ENCODE measurements around the gene LRCH4. TPM values are rescaled to one million over a fixed set of nuclear protein-coding genes. Genes with fewer than 3 reads are reported as not detected.

The LRCH4 gene
- total RNA-seq, 1 donor from 2014 or later: 131 TPM

DNA sequence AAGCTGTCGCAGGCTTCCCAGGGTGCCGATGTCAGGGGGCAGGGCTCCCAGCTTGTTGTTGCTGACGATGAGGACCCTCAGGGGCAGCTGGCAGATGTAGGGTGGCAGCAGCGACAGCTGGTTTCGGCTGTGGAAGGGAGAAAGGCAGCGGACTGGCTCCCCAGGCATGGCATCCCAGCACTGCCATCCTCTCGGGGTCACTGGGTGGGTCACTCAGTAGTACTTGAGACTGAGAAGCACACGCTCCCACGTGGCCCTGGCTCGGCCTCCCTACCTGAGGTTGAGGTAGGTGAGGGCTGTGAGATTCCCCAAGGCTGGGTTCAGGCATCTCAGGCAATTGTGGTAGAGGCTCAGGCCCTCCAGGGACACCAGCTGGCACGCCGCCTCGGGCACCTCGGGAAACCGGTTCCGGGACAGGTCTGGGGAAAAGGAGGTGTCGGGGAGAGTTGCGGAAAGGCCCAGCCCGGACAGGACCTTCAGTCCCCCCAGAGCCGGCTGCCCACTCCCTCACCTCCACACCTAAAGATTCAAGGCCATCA is 3.8 kb downstream of the LRCH4 start:
- DNase-seq (ENCODE audit: low spot score): peak; percentile 72

DNA sequence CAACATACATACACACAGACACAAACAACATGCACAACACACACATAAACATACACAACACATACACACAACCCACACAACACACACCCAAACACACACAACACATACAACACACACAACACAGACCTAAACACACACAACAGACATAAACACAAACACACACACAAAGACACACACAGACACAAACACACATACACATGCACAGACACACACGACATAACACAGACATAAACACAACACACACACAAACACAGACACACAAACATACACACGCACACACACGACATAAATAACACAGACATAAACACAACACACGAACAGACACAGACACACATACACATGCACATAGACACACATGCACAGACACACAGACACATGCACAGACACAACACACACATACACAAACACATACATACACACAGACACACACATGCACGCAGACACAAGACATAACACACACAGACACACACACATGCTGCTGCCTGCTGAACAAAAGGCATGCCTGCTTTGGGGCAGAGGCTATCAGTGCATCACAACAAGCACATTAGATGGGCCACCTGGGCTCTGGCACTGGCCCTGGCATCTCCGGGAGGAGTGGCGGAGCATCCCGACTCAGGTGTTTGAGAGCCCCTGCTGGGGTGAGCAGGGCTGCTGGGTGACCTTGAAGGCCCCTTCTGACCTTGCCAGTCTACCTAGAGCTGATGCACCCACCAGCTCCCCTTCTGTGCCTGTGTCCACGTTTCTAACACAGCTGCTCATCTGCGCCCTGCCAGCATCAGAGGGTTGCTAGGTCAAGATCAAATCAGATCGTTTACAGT is 5.3 kb downstream of the LRCH4 start:
- DNase-seq (ENCODE audit: low spot score): no peak

- no peak for DNase-seq (ENCODE audit: low spot score)
Measured at GRCh38 chr7:100578246-100579183, 7.4 kb downstream of the LRCH4 start.

DNA sequence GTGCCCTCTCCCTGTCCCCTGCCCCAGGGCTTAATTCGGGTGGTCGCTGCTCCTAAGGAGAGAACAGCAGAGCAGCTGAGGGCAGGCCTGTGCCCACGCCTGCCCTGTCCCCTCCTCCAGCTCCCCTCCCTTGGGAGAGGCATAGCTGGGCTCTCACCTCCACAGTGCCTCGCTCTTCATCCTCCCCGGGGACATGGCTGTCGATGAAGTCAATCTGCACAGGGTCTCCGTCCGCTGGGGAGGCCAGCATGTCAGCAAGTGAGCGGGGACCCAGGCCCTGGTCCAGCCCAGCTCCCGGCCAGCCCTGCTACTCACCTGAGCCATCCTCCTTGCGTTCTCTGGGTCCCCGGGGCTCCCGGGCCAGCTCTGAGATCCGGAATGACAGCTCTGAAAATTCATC is 8.4 kb downstream of the LRCH4 start:
- no peak for DNase-seq (ENCODE audit: low spot score)

DNA sequence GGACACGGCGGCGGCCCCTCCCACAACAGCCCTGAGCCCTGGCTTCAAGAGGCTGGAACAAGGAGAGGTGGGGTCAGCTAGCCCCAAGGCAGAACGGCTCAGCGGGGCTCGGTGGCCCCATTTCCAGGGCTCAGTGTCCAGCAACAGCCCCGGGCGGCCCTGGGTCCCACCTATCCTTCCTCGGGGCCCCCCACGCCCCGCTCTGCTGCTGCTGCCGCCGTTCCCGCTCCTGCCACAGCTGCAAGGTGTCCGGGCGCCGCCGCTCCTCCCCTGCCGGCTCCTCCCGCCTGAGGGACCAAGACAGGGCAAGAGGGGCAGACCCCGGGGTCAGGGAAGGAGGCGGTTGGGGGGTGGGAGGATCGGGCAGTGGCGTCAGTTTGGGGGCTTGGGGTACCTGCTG is 8.8 kb downstream of the LRCH4 start:
- DNase-seq (ENCODE audit: low spot score): no peak

DNA sequence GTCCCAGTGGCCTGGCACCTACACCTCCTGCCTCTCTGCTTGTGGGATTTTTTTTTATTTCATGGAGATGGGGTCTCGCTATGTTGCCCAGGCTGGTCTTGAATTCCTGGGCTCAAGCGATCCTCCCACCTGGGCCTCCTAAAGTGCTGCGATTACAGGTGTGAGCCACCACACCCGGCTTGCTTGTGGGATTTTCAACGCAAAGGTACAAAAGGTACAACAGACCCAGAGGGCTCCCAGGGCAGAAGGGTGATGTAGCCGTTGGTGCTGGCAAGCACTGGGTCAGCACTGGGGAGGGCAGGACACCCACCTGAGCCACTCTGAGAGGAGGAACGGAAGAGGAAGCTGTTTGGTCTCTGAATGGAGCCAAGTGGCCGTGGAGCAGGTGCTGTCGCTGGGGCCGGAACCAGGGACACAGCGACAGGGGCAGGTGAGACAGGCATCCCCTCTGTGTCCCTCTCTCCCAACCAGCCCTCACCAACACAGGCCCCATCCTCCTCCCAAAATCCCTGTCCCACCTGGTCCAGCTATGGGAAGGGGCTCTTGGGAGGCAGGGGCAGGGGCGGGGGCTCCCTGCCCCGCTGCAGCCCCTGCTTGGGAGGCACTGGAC is 9.4 kb downstream of the LRCH4 start:
- DNase-seq (ENCODE audit: low spot score): no peak

DNA sequence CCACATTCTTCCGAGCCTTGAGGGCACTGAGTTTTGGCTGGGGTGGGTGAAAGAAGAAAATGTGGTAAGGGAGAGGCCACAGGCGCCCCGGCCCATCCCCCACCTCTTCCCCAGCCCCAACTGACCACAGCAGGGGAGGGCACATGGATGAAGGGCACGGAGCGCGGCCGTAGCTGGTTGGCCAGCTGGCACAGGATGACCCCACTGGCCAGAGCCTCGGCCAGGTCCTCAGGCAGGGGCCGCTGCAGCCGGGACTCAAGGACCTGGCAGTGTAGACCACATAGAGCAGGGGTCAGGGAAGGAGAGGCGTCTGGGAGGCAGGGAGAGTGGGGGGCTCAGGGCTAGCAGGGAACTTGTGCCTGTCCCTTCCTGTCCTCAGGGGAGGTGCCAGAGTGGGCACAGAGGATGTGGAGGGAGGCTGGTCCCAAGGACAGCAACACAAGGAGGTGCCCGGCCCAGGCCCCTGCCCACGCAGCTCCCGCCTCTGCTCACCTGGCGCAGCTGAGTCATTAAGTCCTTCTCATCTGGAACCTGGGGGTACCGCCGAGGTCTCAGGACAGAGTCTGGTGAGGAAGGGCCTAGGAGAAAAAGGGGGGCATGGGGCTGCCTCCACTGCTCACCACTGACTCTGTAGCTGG is 10.1 kb downstream of the LRCH4 start:
- no peak for DNase-seq (ENCODE audit: low spot score)

DNA sequence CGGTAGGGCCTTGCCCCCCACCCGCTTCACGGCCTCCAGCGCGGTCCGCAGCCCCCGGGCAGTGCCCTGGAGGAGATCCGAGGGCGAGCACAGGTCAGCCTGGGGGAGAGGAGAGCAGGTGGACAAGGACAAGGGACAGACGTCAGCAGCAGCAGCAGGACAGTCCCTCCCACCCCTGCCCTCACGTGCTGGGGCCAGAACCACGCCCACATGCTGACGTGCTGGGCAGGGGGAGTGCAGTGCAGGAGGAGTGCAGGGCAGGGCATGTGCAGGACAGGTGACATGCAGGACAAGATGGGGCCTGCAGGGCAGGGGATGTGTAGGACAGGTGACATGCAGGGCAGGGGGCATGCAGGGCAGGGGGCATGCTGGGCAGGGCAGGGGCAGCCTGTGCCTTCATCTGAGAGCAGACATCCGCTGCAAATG is 10.7 kb downstream of the LRCH4 start:
- DNase-seq (ENCODE audit: low spot score): no peak

DNA sequence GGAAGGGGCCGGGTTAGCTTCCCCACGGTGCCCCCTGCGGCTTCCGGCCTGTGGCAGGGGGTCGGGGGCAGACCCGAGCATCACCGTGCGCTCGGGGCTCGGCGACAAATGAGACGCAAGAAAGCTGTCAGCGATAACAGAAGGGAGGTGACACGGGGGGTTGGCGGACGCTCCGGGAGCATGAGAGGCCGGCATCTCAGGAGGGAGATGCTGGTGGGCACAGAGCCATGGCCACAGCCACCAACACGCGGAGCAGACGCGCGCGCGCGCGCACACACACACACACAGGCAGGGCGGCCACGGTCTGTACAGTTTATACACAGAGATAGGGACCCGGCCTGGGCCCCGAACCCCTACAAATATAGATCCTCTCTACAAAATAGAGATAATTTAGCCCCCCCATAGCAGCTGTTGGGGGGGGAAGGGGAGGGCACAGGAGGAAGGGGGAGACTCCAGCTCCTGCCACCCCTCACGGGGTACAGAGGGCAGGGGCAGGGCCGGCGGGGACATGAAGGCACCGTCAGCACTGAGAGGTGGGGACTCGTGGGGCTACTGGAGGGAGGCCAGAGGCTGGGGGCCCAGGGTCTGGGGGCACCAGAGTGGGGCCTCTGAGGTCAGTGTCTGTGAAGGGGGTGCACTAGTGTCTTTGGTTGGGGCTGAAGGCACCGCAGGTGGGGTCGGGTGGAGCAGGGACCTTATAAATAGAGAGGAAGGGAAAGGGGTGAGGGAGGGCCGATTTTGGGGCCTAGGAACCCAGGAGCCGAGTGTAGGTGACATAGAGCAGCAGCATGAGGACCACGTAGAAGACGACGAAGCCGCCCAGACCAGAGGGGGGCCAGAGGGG is 11.3 kb downstream of the LRCH4 start:
- DNase-seq (ENCODE audit: low spot score): no peak

- no peak for DNase-seq (ENCODE audit: low spot score)
Measured at GRCh38 chr7:100573691-100574361, 12.1 kb downstream of the LRCH4 start, which contains the start of gene SAP25. SAP25 (minus strand) TSS chr7:100573900; CDS start chr7:100573742, 158 bp downstream.

- DNase-seq (ENCODE audit: low spot score): no peak
Measured at GRCh38 chr7:100572949-100573675, 12.8 kb downstream of the LRCH4 start.

DNA sequence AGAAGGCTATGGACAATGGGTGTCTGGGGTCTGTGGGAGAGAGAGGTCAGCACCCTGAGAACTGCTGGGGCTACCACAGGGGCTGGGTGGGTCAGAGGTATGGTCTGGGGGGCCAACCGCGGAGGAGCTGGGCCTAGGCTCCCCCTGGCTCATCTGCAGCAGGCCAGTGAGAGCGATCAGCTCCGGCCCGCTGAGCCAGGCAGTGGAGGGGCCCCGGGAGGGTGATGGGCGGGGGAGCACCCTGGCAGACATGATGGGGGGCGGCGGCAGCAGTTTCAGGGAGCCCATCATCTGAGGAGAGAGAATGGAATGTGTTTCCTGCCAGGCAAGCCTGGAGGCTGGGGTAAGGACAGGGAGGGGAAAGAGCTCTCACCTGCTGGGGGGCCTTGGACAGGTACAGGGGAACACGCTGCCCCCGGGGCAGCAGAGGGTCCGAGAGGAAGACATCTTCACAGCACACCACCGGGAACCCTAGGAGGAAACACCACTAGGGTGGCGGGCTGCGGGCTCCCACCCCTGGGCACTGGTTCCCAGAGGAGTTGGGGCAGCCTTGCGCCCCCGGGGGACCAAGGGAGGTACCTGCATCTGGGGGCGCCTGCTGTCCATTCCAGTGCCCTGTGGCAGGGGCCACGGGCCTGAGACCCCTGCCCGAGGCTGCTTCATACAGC is 13.5 kb downstream of the LRCH4 start:
- DNase-seq (ENCODE audit: low spot score): no peak

DNA sequence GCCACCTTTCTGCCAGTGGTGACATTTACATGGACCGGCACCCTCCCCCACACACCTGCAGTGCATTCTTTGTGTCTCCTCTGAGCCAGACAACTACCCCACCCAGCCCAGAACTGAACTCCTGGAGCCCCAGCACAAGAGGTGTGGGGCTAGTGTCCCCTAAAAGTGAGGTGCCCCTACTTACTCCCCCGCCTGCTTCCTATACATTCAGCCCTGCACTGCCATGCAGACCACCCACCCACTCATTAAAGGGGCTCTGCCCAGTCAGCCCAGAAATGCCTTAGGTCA is 14.2 kb downstream of the LRCH4 start:
- DNase-seq (ENCODE audit: low spot score): no peak

DNA sequence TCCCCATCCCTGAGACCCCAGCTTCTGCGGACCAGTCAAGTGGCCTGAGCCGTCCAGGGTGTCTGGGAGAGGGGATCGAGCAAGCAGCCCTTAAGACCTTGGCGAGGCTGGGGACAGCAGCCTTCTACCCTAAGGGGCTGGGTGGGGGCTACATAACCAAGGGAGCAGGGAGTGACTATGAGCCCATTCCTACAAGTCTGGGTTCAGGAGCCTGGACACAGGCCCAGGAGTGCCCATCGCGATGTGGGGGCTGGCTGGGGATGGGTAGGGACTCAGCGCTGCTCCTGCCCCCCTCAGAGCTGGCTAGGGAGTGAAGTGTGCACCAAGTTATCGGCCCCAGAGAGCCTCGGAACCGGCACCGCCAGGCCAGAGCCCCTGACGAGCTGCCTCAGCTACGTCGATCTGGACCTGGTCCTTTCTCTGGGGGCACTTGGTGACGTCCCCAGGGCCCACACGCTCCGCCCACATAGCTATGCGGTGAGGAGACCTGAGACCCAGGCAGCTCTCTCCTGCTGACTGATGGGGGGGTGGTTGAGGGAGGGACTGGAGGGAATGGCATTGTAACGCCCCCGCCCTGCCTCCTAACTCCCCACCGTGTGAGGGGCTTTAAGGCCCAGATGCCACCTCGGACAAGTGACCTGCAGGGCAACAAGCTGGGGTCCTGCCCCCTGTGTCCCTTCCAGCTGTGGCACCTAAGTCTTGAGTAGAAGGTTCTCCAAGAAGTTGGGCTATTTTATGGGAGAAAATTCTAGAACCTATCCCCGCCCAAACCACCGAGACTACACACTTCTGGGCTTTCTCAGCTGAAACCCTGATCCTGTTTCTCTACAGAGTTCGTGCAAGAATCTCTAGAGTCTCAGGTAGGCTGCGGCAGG is 14.7 kb downstream of the LRCH4 start:
- DNase-seq (ENCODE audit: low spot score): no peak

DNA sequence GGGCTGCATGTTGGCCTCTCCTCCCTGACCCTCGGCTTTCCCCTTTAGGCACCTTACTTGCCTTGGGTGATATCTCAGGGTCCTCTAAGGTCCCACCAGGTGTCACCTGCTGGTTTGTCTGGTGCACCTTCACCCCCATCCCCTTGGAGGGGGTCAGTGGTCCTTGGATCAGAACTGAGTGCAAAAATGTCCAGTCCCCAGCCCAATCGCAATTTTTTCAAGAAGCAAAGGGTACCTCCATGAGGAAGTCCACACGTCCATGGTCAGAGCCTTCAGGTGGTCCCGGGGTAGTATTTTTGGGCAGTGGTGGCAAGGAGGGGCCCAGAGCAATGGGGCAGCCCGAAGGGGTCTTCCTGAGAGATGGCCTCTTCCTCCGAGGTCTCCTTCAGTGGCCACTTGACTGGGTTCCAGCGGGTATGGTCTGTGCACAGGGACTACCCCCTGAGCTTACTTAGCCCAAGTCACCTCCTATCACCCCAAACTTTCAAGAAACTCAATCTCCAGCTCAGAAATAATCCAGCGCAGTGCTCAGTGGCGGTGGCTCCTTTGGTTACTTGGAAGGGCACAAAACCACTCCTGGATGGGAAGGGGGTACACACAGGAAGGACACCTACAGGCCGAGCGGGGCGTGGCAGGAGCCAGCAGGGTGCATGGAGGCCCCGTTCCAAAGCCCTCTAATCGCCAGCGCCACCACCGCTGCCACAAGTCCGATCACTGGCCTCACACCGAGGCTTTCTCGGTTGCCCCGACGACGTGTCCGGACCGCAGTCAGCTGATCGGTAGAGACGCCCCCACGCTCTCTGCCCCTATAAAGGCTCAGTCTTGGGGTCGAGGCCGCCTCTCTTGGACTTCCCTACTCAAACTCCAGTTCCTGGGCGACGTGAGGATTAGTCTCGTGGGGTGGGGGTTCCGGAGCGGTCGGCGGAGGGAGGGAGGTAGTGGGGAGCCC is 16.8 kb downstream of the LRCH4 start:
- DNase-seq (ENCODE audit: low spot score): peak; percentile 71

DNA sequence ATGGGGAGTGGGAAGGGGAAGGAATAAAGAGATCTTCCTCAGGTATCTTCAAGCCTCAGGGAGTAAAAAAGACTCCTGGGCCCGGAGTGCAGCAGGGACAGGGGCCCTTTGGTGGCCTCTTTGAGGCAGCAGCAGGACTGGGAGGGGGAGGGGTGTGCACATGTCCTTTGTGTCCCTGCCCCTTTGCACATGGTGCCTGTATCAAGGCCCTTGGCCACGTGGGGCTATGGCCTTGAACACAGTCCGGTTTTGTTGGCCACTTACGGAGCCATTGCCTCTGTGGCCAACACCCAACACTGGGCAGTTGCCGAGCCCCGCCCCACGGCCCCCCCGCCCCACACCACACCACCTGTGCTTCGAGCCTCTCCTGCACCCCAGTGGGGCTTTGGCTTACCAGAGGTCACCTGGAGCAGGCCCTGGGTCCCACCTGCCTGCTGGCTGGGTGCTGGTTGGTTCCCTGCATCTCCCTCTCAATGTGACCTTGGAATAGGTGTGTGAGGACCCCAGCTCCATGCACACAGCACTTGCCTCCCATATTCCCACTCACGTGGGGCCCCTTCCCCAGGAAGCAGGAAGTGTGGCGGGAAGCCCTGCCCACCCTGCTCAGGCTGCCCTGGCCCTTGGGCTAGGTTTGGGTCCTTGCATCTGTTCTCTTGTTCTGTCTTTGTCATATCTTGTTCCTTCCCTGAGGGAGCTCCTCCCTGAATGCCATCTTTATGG is 17.6 kb downstream of the LRCH4 start:
- DNase-seq (ENCODE audit: low spot score): peak; percentile 84
